Measurements from ENCODE around the gene DLEC1.

DNA sequence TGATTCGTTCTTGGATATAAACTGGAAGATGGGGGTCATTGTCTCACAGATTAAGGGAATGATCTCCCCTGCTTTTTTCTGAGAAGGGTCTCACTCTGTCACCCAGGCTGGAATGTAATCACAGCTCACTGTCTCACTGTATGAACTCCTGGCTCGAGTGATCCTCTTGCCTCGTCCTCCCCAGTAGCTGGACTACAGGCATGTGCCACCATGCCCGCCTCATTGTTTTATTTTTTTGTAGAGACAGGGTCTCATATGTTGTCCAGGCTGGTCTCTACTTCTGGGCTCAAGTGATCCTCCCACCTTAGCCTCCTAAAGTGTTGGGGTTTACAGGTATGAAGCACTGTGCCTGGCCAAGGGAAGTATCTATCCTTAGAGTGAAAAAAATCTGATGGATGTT, 131.7 kb downstream of the DLEC1 start:
- TF ChIP-seq CTCF (IDR thresholded peaks at IDR 0.05): no peak
- no peak for TF ChIP-seq POLR2A (IDR thresholded peaks at IDR 0.05)
